Heart left ventricle (tissue), 13 donors: ENCODE results near the gene ZNF662.

Experiments
- CTCF ChIP-seq, 12 donors: fragments of 200-600 bp; sonication (generic) in 4 of 12; IDR thresholded peaks; one replicate each; pipeline versions ENCODE4 v1.5.0 to v1.8.0; 2018 to 2022; ENCODE audit warnings: antibody characterized with exemption in 12 of 12, mild to moderate bottlenecking in 5 of 12
- POLR2A ChIP-seq, 2 donors: fragments of 450-650 bp; IDR thresholded peaks; one replicate each; pipeline ENCODE4 v1.6.1; 2017; ENCODE audit warnings: antibody characterized with exemption in 2 of 2, mild to moderate bottlenecking in 2 of 2, moderate library complexity in 2 of 2
- donor health status: ischemic (EF 13 %, LVEDD 7.1; RV severe dilation, severe dysfunction).
- donor health status: DM: no; HTN: yes; CAD: no.
- donor health status: DM: no; HTN: no; CAD: no.
- donor health status: ischemic (EF 25% LVEDD 6.9; RV normal size, moderate dysfunction).
- donor health status: ischemic (EF 25% LVEDD 5.7; RV mildly dilated, moderate dysfunction).
- donor health status: ischemic (EF 35%, LVEDD 5.7; RV mildly dilated, moderate dysfunction).
- donor health status: nonischemic (EF 11% LVEDD 7.7; RV severe dilation, severe dysfunction).
- donor health status: DM: yes; HTN: yes; CAD: no.
- donor health status: PGD.
- donor health status: ischemic (EF 29% LVEDD 5.4; RV normal size, mild dysfunction).
- donor health status: nonischemic (EF 23%, LVEDD 6.1; RV moderate dilation, normal function).

- TF ChIP-seq CTCF (IDR thresholded peaks at IDR 0.05) = no peak
- no peak for TF ChIP-seq POLR2A (IDR thresholded peaks at IDR 0.05)
These were observed 25.8 kb upstream of the ZNF662 start for GRCh38 chr3:42880183-42880582.
